Measurements from ENCODE around the gene FAM53B.

GRCh38 chr10:124678557-124679240 is 65.5 kb downstream of the FAM53B start:
- TF ChIP-seq CTCF (IDR thresholded peaks at IDR 0.05) (no peak), POLR2A (IDR thresholded peaks at IDR 0.05) (no peak)
